Left colon (tissue), 2 donors: Measurements from ENCODE around the gene MLXIP. TPM values are rescaled to one million over a fixed set of nuclear protein-coding genes. Genes with fewer than 3 reads are reported as not detected.
"Not testable (repeated sequence)": the region's sequence is repeated elsewhere in the genome, so short reads cannot be mapped to it uniquely, and the experiment has no call there.

ENCODE experiments used
- ATAC-seq: fragments of 200-7000 bp; cut with Tn5 transposase; one replicate; pipeline ENCODE4 v1.9.1; 2020; ENCODE audit warnings: mild to moderate bottlenecking, moderate library complexity
- DNase-seq, 2 donors: peaks; one replicate each; pipeline ENCODE4 v3.0.0-alpha.2; 2020
- intact Hi-C, 2 donors: fragments of 100-400 bp; cut with DNase I in 1 of 2; cut with micrococcal nuclease in 1 of 2; formaldehyde crosslinking; loops; one replicate each; pipeline versions ENCODE4 v1.11.2 to v1.14.0; 2022; cut with DNase I, micrococcal nuclease
- total RNA-seq, 2 donors: library from RNA; stranded (reverse); fragmentation: NEBNext Ultra II Directional; extraction: Animal tissue kit (Norgen Biotek cat#: 25700); gene quantifications; one replicate each; pipeline ENCODE4 v1.2.1, GENCODE V29; 2021
- donor health status: DM: no; HTN: no; CAD: no.
- donor health status: DM: yes; HTN: yes; CAD: no.

MLXIP gene
- total RNA-seq, 2 donors from 2014 or later: 125 to 175 TPM

- ATAC-seq (no peak), DNase-seq (no peak)
- intact Hi-C loops: no loop called here
Observed at GRCh38 chr12:122150127-122150681, 71.6 kb downstream of the MLXIP start.

GRCh38 chr12:122152754-122153153 is 74.2 kb downstream of the MLXIP start:
- intact Hi-C loops: no loop called here
- DNase-seq: no peak
- ATAC-seq: no peak

GRCh38 chr12:122155705-122156104 is 77.1 kb downstream of the MLXIP start:
- DNase-seq (no peak), ATAC-seq (no peak)
- intact Hi-C loops: no loop called here

GRCh38 chr12:122158700-122159285 is 80.2 kb downstream of the MLXIP start:
- intact Hi-C loops: no loop called here
- ATAC-seq (no peak), DNase-seq (no peak)

- no peak for ATAC-seq
- intact Hi-C loops: no loop called here
- no peak for DNase-seq
Observed at GRCh38 chr12:122159882-122160281, 81.3 kb downstream of the MLXIP start.

- intact Hi-C loops: no loop called here
- DNase-seq: no peak
- ATAC-seq: no peak
Observed at GRCh38 chr12:122160761-122161160, 82.2 kb downstream of the MLXIP start.

GRCh38 chr12:122161682-122162081 is 83.1 kb downstream of the MLXIP start:
- DNase-seq (no peak), ATAC-seq (no peak)
- intact Hi-C loops: no loop called here

- intact Hi-C loops: no loop called here
- ATAC-seq (no peak), DNase-seq (no peak)
Observed at GRCh38 chr12:122162976-122163375, 84.4 kb downstream of the MLXIP start.

GRCh38 chr12:122166422-122167349 is 88.1 kb downstream of the MLXIP start:
- DNase-seq: no peak
- intact Hi-C loops: no loop called here
- ATAC-seq: no peak

- DNase-seq (no peak), ATAC-seq (no peak)
- intact Hi-C loops: no loop called here
Observed at GRCh38 chr12:122167356-122167925, 88.9 kb downstream of the MLXIP start.

GRCh38 chr12:122168492-122168891 is 89.9 kb downstream of the MLXIP start:
- intact Hi-C loops: no loop called here
- ATAC-seq (no peak), DNase-seq (no peak)

- no peak for ATAC-seq
- intact Hi-C loops: no loop called here
Observed at GRCh38 chr12:122171399-122171798, 92.8 kb downstream of the MLXIP start.

GRCh38 chr12:122172262-122172939 is 93.8 kb downstream of the MLXIP start:
- ATAC-seq (no peak), DNase-seq (no peak)

More at GRCh38 chr12:122171399-122171798, 92.8 kb downstream of the MLXIP start:
- DNase-seq: no peak

GRCh38 chr12:122174155-122174845 is 95.7 kb downstream of the MLXIP start, which contains the start of gene IL31:
IL31 (minus strand) TSS chr12:122174221; CDS start chr12:122174172, 49 bp downstream.
- DNase-seq (no peak), ATAC-seq (no peak)
- intact Hi-C loops: no loop called here

More at GRCh38 chr12:122172262-122172939, 93.8 kb downstream of the MLXIP start:
- intact Hi-C loops: no loop called here

GRCh38 chr12:122176473-122176872 is 97.9 kb downstream of the MLXIP start:
- ATAC-seq, intact Hi-C loops, DNase-seq: not testable (repeated sequence)

GRCh38 chr12:122182887-122183587 is 104.5 kb downstream of the MLXIP start, which contains the start of gene LRRC43:
LRRC43 (plus strand) TSS chr12:122183123; CDS start chr12:122183145, 22 bp downstream.
- peak; percentile 90 for ATAC-seq
- intact Hi-C loops: no loop called here
- peak in 1 of 2 donors; percentile 55 for DNase-seq

- DNase-seq (no peak), ATAC-seq (peak; percentile 19)
- intact Hi-C loops: no loop called here
Observed at GRCh38 chr12:122183588-122183940, 105.0 kb downstream of the MLXIP start.

GRCh38 chr12:122184517-122184916 is 106.0 kb downstream of the MLXIP start:
- intact Hi-C loops: no loop called here
- DNase-seq: no peak
- ATAC-seq: no peak
